ENCODE data around the gene ZNF768.
"Not testable (repeated sequence)": the region's sequence is repeated elsewhere in the genome, so short reads cannot be mapped to it uniquely, and the experiment has no call there.

Gene ZNF768

GRCh38 chr16:30555315-30556124, 29.2 kb upstream of the ZNF768 start:
- no peak for DNase-seq

DNA sequence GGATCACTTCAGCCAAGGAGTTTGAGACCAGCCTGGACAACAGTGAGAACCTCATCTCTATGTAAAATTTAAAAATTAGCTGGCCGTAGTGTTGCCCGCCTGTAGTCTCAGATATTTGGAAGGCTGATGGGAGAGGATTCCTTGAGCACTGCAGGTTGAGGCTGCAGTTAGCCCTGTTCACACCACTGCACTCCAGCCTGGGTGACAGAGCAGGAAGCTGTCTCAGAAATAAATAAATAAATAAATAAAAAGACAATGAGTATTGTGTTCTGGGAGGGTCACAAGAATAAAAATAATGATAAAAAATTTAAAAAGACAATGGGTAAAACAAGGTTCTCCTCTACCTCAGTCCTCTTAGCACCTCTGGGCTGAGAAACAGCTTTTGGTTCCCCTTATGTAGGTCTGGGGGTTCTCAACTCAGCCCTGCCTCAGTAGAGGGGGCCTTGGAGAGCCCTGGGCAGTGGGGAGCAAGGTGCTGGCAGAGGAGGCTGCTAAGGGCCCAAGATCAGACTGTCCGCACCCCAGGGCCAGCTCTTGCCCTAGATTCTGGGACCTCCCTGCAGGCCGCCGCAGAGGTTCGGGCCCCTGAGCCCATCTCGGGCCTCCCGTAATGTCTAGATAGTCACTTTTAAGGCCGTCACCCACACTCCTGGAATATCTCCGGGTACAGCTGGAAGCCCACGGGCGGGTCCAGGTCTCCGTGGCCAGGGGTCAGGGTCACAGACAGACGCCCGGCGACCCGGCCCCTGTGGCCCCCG, 28.4 kb upstream of the ZNF768 start:
- DNase-seq: no peak

GRCh38 chr16:30553393-30553899, 27.1 kb upstream of the ZNF768 start:
- DNase-seq: no peak

DNA sequence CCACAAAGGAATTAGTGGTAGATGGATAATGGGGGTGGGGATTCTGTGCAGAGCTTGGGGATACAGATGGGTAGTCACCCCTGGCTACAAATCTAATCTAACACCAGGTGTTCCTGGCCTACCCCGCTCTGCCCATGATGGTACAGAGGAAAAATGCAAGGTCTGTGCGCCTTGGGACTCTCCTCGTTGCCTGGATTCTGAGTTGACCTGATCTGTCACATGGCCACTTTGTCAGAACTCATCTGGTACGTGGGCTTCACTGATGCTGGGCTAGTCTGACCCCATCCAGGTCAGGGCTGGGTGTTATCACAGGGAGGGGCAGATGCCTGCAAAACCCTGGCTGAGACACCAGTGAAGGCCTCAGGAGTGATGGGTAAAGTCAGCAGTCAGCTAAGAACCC, 26.6 kb upstream of the ZNF768 start:
- DNase-seq: no peak

- peak; percentile 82 for DNase-seq
These were observed 25.4 kb upstream of the ZNF768 start for GRCh38 chr16:30551781-30552180.

- no peak for DNase-seq
These were observed 22.3 kb upstream of the ZNF768 start for GRCh38 chr16:30548416-30549253.

DNA sequence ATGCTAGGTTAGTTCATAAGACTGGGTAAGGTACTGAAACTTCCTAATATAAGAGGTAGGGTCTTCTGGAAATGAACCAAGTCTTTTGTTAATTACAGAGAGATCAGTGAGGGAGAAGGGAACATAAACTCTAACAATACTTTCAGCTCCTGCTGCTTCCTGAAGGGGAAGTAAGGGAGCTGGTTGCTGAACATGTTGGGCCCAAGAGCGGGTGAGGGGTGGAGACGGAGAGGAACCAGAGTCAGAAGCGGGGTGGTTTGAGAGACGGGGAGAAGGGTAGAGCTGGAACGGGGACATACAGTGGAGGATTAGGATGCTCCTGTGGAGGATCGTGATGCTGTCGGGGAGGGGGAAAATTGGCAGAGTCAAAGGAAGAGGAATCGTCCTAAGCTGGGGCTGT, 19.7 kb upstream of the ZNF768 start:
- DNase-seq: no peak

GRCh38 chr16:30543067-30543466, 16.7 kb upstream of the ZNF768 start:
- DNase-seq: no peak

DNA sequence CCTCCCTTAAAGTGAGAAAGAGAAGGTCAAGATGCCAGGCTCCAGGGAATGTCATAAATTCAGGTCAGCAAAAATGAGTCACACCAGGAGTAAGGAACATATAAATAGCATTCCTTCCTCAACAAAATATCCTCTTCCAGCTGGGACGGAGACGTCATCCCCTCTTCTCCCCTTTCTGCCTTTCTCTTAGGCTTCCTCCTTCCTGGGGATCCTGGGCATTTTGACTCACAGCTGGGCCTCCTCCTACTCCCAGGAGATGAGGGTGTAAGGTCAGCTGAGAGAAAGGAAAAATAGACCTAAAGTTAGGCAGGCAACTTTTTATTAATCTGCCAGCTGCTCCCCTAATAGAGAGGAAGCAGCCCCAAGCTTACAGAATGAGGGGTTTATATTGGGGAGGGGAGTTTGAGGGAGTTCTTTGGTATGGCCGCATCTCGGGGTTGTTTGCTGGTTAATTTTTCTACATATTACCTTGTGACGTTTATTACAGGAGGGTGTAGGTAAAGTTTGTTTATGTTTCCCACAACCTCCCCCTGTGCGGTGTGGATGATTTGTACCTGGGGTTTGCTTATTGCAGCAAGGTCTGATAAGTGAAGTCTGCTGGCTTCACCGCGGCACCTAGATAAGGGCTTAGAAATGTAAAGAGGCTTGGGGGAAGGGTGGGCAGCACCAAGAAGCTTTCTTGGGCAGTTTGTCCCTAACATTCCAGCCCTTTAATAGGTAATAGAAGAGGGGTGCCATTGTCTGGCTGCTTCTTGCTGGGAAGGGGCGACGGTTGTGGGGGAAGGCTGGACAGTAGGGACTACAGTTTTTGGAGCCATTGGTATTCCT, 15.3 kb upstream of the ZNF768 start:
- no peak for DNase-seq

GRCh38 chr16:30540916-30541464, 14.6 kb upstream of the ZNF768 start:
- DNase-seq: not testable (repeated sequence)

- not testable (repeated sequence) for DNase-seq
These were observed 13.7 kb upstream of the ZNF768 start for GRCh38 chr16:30539986-30540526.

GRCh38 chr16:30539000-30539964, 12.9 kb upstream of the ZNF768 start:
- DNase-seq: no peak

- DNase-seq: not testable (repeated sequence)
These were observed 10.1 kb upstream of the ZNF768 start for GRCh38 chr16:30536391-30537024.

- DNase-seq: peak; percentile 80
These were observed 9.4 kb upstream of the ZNF768 start for GRCh38 chr16:30535777-30536190.

DNA sequence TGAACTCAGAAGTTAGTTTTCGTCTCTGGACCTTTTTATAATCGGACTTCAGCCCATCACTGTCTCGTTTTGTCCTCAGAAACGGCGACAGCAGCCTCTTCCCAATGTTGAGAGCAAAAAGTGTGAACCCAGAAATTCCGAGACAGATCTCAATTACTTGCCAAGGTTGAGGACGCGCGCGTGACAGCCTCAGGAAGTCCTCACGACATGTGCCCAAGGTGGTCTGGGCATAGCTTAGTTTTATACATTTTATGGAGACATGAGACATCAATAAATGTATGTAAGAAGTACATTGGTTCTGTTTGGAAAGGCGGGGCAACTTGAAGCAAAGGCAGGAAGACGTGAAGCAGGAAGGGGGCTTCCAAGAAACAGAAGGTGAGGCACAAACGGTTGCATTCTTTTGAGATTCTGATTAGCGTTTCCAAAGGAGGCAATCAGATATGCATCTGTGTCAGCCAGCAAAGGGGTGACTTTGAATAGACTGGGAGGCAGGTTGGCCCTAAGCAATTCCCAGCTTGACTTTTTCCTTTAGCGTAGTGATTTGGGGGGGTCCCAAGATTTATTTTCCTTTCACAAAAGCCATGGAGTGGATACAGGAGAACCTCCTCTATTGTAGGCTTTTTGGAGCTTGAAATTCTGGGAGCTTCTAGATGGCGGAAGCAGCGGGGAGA, 8.9 kb upstream of the ZNF768 start:
- peak; percentile 51 for DNase-seq

- DNase-seq: peak; percentile 95
These were observed 8.2 kb upstream of the ZNF768 start, which contains the start of gene ZNF747 for GRCh38 chr16:30534368-30535105. TSS of gene ZNF747 (minus strand) at chr16:30534858. CDS start at chr16:30534679, 179 bp downstream.

DNA sequence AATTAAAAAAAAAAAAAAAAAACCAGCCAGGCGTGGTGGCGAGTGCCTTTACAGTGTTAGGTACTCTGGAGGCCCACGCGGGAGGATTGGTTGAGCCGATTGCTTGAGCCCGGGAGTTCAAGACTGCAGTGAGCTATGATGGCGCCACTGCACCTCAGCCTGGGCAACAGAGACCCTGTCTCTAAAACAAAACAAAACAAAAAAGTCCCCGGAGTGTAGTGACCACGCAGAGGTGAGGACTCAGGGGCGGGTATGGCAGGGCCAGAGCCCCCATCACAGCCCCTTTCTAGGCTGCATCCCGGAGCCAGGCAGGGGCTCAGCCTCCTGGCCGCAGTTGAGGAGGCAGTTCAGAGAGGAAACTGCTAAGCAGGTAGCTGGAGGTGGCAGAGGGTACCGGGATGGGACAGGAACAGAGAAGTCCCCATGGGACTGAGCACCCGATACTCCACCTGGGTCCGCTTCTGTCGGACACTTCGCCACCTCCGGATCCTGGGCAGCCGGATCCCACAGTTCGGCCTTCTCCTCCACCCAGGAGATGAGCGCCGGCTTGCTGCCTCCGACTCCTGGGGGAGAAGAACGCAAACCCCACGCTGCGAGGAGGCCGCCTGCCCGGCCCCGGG, 7.5 kb upstream of the ZNF768 start:
- peak; percentile 49 for DNase-seq

GRCh38 chr16:30533146-30533522, 6.8 kb upstream of the ZNF768 start:
- DNase-seq: no peak
